ENCODE results near the gene XYLT1.

Gene XYLT1

GRCh38 chr16:17070882-17071592 is 399.7 kb downstream of the XYLT1 start:
- no peak for DNase-seq

- DNase-seq: no peak
Measured at GRCh38 chr16:17069681-17070080, 401.1 kb downstream of the XYLT1 start.

- DNase-seq: no peak
Measured at GRCh38 chr16:17068524-17068923, 402.2 kb downstream of the XYLT1 start.

- DNase-seq: no peak
Measured at GRCh38 chr16:17067882-17068281, 402.9 kb downstream of the XYLT1 start.

GRCh38 chr16:17063201-17064139 is 407.3 kb downstream of the XYLT1 start:
- DNase-seq: no peak

- DNase-seq: no peak
Measured at GRCh38 chr16:17062676-17063075, 408.1 kb downstream of the XYLT1 start.

- no peak for DNase-seq
Measured at GRCh38 chr16:17061326-17061725, 409.4 kb downstream of the XYLT1 start.

- no peak for DNase-seq
Measured at GRCh38 chr16:17058471-17058870, 412.3 kb downstream of the XYLT1 start.

- no peak for DNase-seq
Measured at GRCh38 chr16:17056666-17057065, 414.1 kb downstream of the XYLT1 start.

- DNase-seq: no peak
Measured at GRCh38 chr16:17053536-17054160, 417.1 kb downstream of the XYLT1 start.
